ENCODE measurements around the gene TSHZ2.

DNA sequence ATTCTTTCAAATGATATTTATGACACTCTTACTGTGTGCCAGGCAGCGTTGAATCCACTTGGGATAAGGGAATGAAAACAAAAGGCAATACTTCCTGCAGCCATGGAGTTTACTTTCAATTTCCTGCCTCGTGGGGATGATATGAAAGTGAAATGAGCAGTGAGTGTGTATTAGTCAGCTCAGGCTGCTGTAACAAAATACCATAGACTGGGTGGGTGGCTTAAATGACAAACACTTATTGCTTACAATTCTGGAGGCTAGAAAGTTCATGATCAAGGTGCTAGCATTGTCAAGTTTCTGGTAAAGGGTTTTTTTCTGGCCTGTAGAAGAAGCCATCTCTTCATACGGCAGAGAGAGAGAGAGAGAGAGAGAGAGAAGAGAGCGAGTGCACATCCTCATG lies 41.7 kb downstream of the TSHZ2 start:
- TF ChIP-seq CTCF (IDR thresholded peaks at IDR 0.05; ENCODE audit: poor library complexity) (no peak), EZH2 (IDR thresholded peaks at IDR 0.05; ENCODE audit: borderline replicate concordance) (no peak)
